Measurements from ENCODE around the gene EVL. TPM values are rescaled to one million over a fixed set of nuclear protein-coding genes. Genes with fewer than 3 reads are reported as not detected.

EVL gene
- total and polyA plus RNA-seq, 10 of the 15 experiments (the other 5 are each of a cell fraction or from before 2014, with no cell fraction given) = 11.9 to 341 (median 89.8) TPM

- Histone ChIP-seq H3K4me3 (no peak overlapping the region), H3K9me3 (replicated peaks; ENCODE audit: control insufficient read depth, insufficient read depth, low read length) (no peaks in the 10 kb centered on the region; the same call in 2 of the 3 replicates), H2AFZ (ENCODE audit: control insufficient read depth, low read depth, low read length) (no peak overlapping the region), H3K4me1 (ENCODE audit: control insufficient read depth, insufficient read depth, low read length) (peaks cover 37% of the 10 kb centered on the region), H3K79me2 (ENCODE audit: control insufficient read depth, insufficient read depth, low read length) (no peaks in the 10 kb centered on the region; the same call in 1 of the 2 replicates), H3K9ac (ENCODE audit: control insufficient read depth, insufficient read depth, low read length) (no peak overlapping the region), H3K36me3 (ENCODE audit: control insufficient read depth in 2 of 2, insufficient read depth in 2 of 2, low read length in 1 of 2) (no peaks in the 10 kb centered on the region), H3K27me3 (replicated peaks in 1 of 2; ENCODE audit: control insufficient read depth in 2 of 2, insufficient read depth in 2 of 2, low read length in 1 of 2) (no peaks in the 10 kb centered on the region), H4K20me1 (ENCODE audit: control insufficient read depth, insufficient read depth) (no peaks in the 10 kb centered on the region), H3K4me2 (ENCODE audit: control insufficient read depth, insufficient read depth) (no peak overlapping the region), H3K27ac (ENCODE audit: control insufficient read depth, insufficient read depth) (no peak overlapping the region)
- BruUV-seq (replicated peaks) = no TSS peak
- RAD21 ChIA-PET (ENCODE audit: unreplicated experiment) = interaction anchor here (1.2 to 5.1 kb wide), 8 partner anchors 10 to 136 kb away, joined by 3 to 65 read pairs (median 8); partner anchors contain the start of gene EVL
- SMC1A ChIA-PET (ENCODE audit: uncharacterized antibody, unreplicated experiment) = interaction anchor here (0.8 to 5.2 kb wide), 9 partner anchors 10 to 52 kb away, joined by 3 to 96 read pairs (median 6); partner anchors contain the start of gene EVL
- ATAC-seq (no peak), DNase-seq (ENCODE audit: low read depth, low spot score) (no peak), FAIRE-seq (no peak)
- intact Hi-C loops (cut with micrococcal nuclease; ENCODE audit: unreplicated experiment) = no loop called here
- CTCF ChIA-PET = interaction anchor here (0.5 to 10.0 kb wide), 18 partner anchors 15 to 138 kb away, joined by 3 to 156 read pairs (median 4); partner anchors contain the start of gene EVL
- 58% methylated on average over 3 of the region's 3 CpGs for WGBS (ENCODE audit: insufficient coverage, insufficient replicate concordance, low lambda C conversion rate, missing lambda C conversion rate)
- POLR2A ChIA-PET = interaction anchor here (1.1 to 1.6 kb wide), 2 partner anchors 10 to 12 kb away, joined by 4 to 9 read pairs; no protein-coding TSS in a partner anchor
- no peak for TF ChIP-seq SP1 (IDR thresholded peaks at IDR 0.05; ENCODE audit: low read depth, low read length)
- TF ChIP-seq MTA3 (IDR thresholded peaks at IDR 0.05; ENCODE audit: borderline replicate concordance, low read length) = no peak
- TF ChIP-seq HSF1 (IDR thresholded peaks at IDR 0.05; ENCODE audit: low read depth, low read length) = no peak
- no peak for TF ChIP-seq USF1 (IDR thresholded peaks at IDR 0.05; ENCODE audit: borderline replicate concordance, extremely low read length, insufficient read depth, low read depth, low read length)
- no peak for TF ChIP-seq ZNF274 (IDR thresholded peaks at IDR 0.05; ENCODE audit: insufficient read depth, insufficient read length)
- no peak for TF ChIP-seq SIX5 (IDR thresholded peaks at IDR 0.05; ENCODE audit: low read depth, low read length, severe bottlenecking)
- TF ChIP-seq SMARCA5 (IDR thresholded peaks at IDR 0.05) = no peak
- no peak for TF ChIP-seq POLR2AphosphoS5 (IDR thresholded peaks at IDR 0.05; ENCODE audit: low read length)
- TF ChIP-seq LARP7 (IDR thresholded peaks at IDR 0.05) = no peak
- TF ChIP-seq MYB (IDR thresholded peaks at IDR 0.05; ENCODE audit: borderline replicate concordance, low read depth, low read length) = no peak
- no peak for TF ChIP-seq BCLAF1 (IDR thresholded peaks at IDR 0.05)
- no peak for TF ChIP-seq ZNF592 (IDR thresholded peaks at IDR 0.05)
- in situ Hi-C loops (cut with MboI) = no loop called here
Measured at GRCh38 chr14:100056431-100056830, 8.8 kb upstream of the EVL start.

All from GM12878 (cell line).